Upper lobe of left lung (tissue), 6 donors: ENCODE results near the gene PHF2. TPM values are rescaled to one million over a fixed set of nuclear protein-coding genes. Genes with fewer than 3 reads are reported as not detected.

Source experiments
- ATAC-seq, 2 donors: fragments of 200-7000 bp; cut with Tn5 transposase; one replicate each; pipeline ENCODE4 v1.9.1; 2022; ENCODE audit warnings: mild to moderate bottlenecking in 2 of 2, moderate library complexity in 2 of 2; ENCODE audit not compliant: low FRiP score in 2 of 2
- DNase-seq, 2 donors: peaks; one replicate each; pipeline ENCODE4 v3.0.0-alpha.2; 2019 to 2020
- H3K27ac ChIP-seq, 4 donors: fragments of 200-600 bp; sonication (generic); one replicate each; pipeline ENCODE4 v1.5.1; 2016 to 2019
- H3K27me3 ChIP-seq, 4 donors: fragments of 200-600 bp; sonication (generic); one replicate each; pipeline ENCODE4 v1.5.1; 2017 to 2019
- H3K36me3 ChIP-seq, 4 donors: fragments of 200-600 bp; sonication (generic); one replicate each; pipeline ENCODE4 v1.5.1; 2016 to 2019
- H3K4me1 ChIP-seq, 4 donors: fragments of 200-600 bp; sonication (generic); one replicate each; pipeline ENCODE4 v1.5.1; 2018 to 2019
- H3K4me3 ChIP-seq, 4 donors: fragments of 200-600 bp; sonication (generic); one replicate each; pipeline ENCODE4 v1.5.1; 2017 to 2019; ENCODE audit warnings: mild to moderate bottlenecking in 2 of 4, moderate library complexity in 1 of 4
- H3K9me3 ChIP-seq, 4 donors: fragments of 200-600 bp; sonication (generic); one replicate each; pipeline ENCODE4 v1.5.1; 2018 to 2019
- CTCF ChIP-seq, 6 experiments: fragments of 450-650 bp in 4 of 6; fragments of 200-600 bp in 2 of 6; sonication (generic) in 2 of 6; IDR thresholded peaks; one replicate each; pipeline ENCODE4 v1.5.1; 2016 to 2019; ENCODE audit warnings: antibody characterized with exemption in 6 of 6
- EP300 ChIP-seq, 4 donors: sonication (generic); formaldehyde crosslinking; IDR thresholded peaks; one replicate each; pipeline ENCODE4 v1.5.1; 2017; ENCODE audit warnings: antibody characterized with exemption in 4 of 4, control low read depth in 2 of 4
- POLR2A ChIP-seq, 4 donors: fragments of 450-650 bp; IDR thresholded peaks; one replicate each; pipeline ENCODE4 v1.5.1; 2016 to 2017; ENCODE audit warnings: antibody characterized with exemption in 4 of 4, mild to moderate bottlenecking in 2 of 4
- POLR2AphosphoS5 ChIP-seq, 2 donors: sonication (generic); formaldehyde crosslinking; IDR thresholded peaks; one replicate each; pipeline ENCODE4 v1.5.1; 2017; ENCODE audit warnings: antibody characterized with exemption in 2 of 2
- WGBS, 2 donors: methylation state at CpG; one replicate each; pipeline ENCODE4 v1.1.5; 2017 to 2018; 5-methylcytosine and 5-hydroxymethylcytosine counted together
- total RNA-seq, 6 donors: library from RNA; depleted of rRNA in 4 of 6; stranded (reverse); fragments of >200 nt in 4 of 6; gene quantifications; one replicate each; pipeline versions ENCODE4 v1.1.0 to v1.2.1, GENCODE V29; 2016 to 2021
- donor health status: DM: no; HTN: no; CAD: no; lungs with moderate emphysema.
- donor health status: DM: no; HTN: yes; CAD: no; lungs with severe emphysema.

The PHF2 gene
- total RNA-seq, 6 donors from 2014 or later, result 33.6 to 41.7 (median 37.9) TPM

GRCh38 chr9:93587284-93587650 is 10.9 kb downstream of the PHF2 start:
- Histone ChIP-seq H3K27me3 (no peaks in the 10 kb centered on the region), H3K36me3 (no peaks in the 10 kb centered on the region), H3K4me3 (no peak overlapping the region), H3K4me1 (peaks cover 30 to 65% (median 35%) of the 10 kb centered on the region in 4 donors), H3K27ac (no peak overlapping the region), H3K9me3 (no peaks in the 10 kb centered on the region)
- no peak for ATAC-seq
- 89 to 96% methylated on average over 7 of the region's 7 CpGs for WGBS, 2 donors
- TF ChIP-seq POLR2AphosphoS5 (IDR thresholded peaks at IDR 0.05), result no peak
- TF ChIP-seq POLR2A (IDR thresholded peaks at IDR 0.05), result no peak
- TF ChIP-seq CTCF (IDR thresholded peaks at IDR 0.05), result no peak
- TF ChIP-seq EP300 (IDR thresholded peaks at IDR 0.05), result no peak
- DNase-seq, result no peak

- Histone ChIP-seq H3K4me1 (peaks cover 26 to 63% (median 30%) of the 10 kb centered on the region in 4 donors), H3K27ac (no peak overlapping the region), H3K4me3 (no peak overlapping the region), H3K36me3 (no peaks in the 10 kb centered on the region), H3K27me3 (no peaks in the 10 kb centered on the region), H3K9me3 (no peaks in the 10 kb centered on the region)
- TF ChIP-seq POLR2A (IDR thresholded peaks at IDR 0.05) (no peak), EP300 (IDR thresholded peaks at IDR 0.05) (no peak), POLR2AphosphoS5 (IDR thresholded peaks at IDR 0.05) (no peak), CTCF (IDR thresholded peaks at IDR 0.05) (peak in 1 of 6 experiments; percentile 41)
- DNase-seq (no peak), ATAC-seq (peak in 1 of 2 donors; percentile 38)
- WGBS, 2 donors, result 73 to 93% methylated on average over 1 to 9 of the region's 11 CpGs
These were observed 11.4 kb downstream of the PHF2 start for GRCh38 chr9:93587651-93588347.

DNA sequence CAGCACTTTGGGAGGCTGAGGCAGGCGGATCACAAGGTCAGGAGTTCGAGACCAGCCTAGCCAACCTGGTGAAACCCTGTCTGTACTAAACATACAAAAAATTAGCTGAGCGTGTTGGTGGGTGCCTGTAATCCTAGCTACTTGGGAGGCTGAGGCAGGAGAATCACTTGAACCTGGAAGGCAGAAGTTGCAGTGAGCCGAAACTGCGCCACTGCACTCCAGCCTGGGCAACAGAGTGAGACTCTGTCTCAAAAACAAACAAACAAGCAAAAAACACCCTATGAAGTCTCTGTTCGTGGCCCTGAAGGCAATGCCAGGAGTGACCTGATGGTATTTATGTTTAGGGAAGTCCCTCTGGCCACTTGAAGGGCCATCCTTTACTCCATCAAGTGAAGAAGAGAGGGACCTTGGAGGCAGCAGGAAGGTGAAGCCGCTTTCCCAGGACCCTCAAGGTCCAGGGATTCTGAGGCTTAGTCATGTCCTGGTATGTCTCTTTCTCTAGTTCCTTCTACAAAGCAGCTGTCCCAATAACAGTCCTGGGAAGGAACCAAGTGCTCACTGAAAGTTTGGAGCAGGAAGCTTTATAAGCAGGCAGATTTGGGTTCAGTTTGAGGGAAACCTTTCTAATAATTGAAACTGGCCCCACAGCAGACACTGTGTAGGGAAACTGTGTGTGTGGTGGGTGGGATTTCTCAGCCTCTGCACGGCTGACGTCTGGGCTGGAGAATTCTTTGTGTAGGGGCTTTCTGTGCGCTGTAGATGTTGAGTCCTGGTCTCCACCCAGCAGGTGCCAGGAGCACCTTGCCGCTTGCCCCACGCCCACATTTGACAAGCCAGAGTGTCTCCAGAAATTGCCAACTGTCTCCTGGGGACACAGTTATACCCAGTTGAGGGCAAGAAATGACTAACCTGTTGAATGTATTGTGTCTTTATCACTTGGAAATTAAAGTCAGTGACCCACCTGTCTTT is 12.5 kb downstream of the PHF2 start:
- no peak overlapping the region for H3K27ac ChIP-seq
- H3K4me3 ChIP-seq, result no peak overlapping the region
- H3K27me3 ChIP-seq, result no peaks in the 10 kb centered on the region
- H3K36me3 ChIP-seq, result no peaks in the 10 kb centered on the region
- TF ChIP-seq POLR2AphosphoS5 (IDR thresholded peaks at IDR 0.05), result no peak
- no peak for TF ChIP-seq CTCF (IDR thresholded peaks at IDR 0.05)
- no peak for TF ChIP-seq POLR2A (IDR thresholded peaks at IDR 0.05)
- TF ChIP-seq EP300 (IDR thresholded peaks at IDR 0.05), result no peak
- 83 to 90% methylated on average over 12 of the region's 12 CpGs for WGBS, 2 donors
- H3K9me3 ChIP-seq, result no peaks in the 10 kb centered on the region
- H3K4me1 ChIP-seq, result peaks cover 29 to 71% (median 37%) of the 10 kb centered on the region in 4 donors
- no peak for DNase-seq
- no peak for ATAC-seq

GRCh38 chr9:93589688-93590087 is 13.3 kb downstream of the PHF2 start:
- Histone ChIP-seq H3K27ac (no peak overlapping the region), H3K4me1 (peaks cover 35 to 79% (median 43%) of the 10 kb centered on the region in 4 donors), H3K36me3 (no peaks in the 10 kb centered on the region), H3K27me3 (no peaks in the 10 kb centered on the region), H3K4me3 (no peak overlapping the region), H3K9me3 (no peaks in the 10 kb centered on the region)
- no peak for DNase-seq
- 32 to 45% methylated on average over 8 of the region's 8 CpGs for WGBS, 2 donors
- no peak for ATAC-seq
- no peak for TF ChIP-seq POLR2A (IDR thresholded peaks at IDR 0.05)
- no peak for TF ChIP-seq CTCF (IDR thresholded peaks at IDR 0.05)
- TF ChIP-seq POLR2AphosphoS5 (IDR thresholded peaks at IDR 0.05), result no peak
- no peak for TF ChIP-seq EP300 (IDR thresholded peaks at IDR 0.05)
